HG02588 (cell line): Measurements from ENCODE around the gene ZNF134.

Source experiments
- ATAC-seq: cut with Tn5 transposase; IDR thresholded peaks from one replicate; pipeline ENCODE4 v1.9.1; 2021; ENCODE audit warnings: mild to moderate bottlenecking, moderate library complexity; ENCODE audit not compliant: unreplicated experiment

The ZNF134 gene

GRCh38 chr19:57613941-57614743 is at the start of gene ZNF134:
TSS of gene ZNF134 (plus strand) at chr19:57614242. CDS start at chr19:57619469, 5,227 bp downstream.
- ATAC-seq = peak; percentile 98

- ATAC-seq = no peak
These were observed 47.4 kb upstream of the ZNF134 start for GRCh38 chr19:57566396-57567265.

GRCh38 chr19:57570707-57571106 is 43.3 kb upstream of the ZNF134 start:
- ATAC-seq = no peak

GRCh38 chr19:57572415-57572947 is 41.6 kb upstream of the ZNF134 start:
- no peak for ATAC-seq

GRCh38 chr19:57576661-57577060 is 37.4 kb upstream of the ZNF134 start:
- no peak for ATAC-seq

GRCh38 chr19:57578487-57579205 is 35.4 kb upstream of the ZNF134 start, which contains the start of gene ZNF416:
TSS of gene ZNF416 (minus strand) at chr19:57578911. CDS start at chr19:57578704, 207 bp downstream.
- ATAC-seq = peak; percentile 93

GRCh38 chr19:57583104-57583520 is 30.9 kb upstream of the ZNF134 start:
- no peak for ATAC-seq

GRCh38 chr19:57583521-57584416 is 30.3 kb upstream of the ZNF134 start, which contains the start of gene ZIK1:
TSS of gene ZIK1 (plus strand) at chr19:57584145. CDS start at chr19:57584357, 212 bp downstream.
- peak; percentile 74 for ATAC-seq

GRCh38 chr19:57587529-57587928 is 26.5 kb upstream of the ZNF134 start:
- ATAC-seq = no peak

- ATAC-seq = no peak
These were observed 14.7 kb upstream of the ZNF134 start for GRCh38 chr19:57599377-57599760.

GRCh38 chr19:57599761-57600383 is 14.2 kb upstream of the ZNF134 start, which contains the start of gene ZNF530:
TSS of gene ZNF530 (plus strand) at chr19:57599885. CDS start at chr19:57604346, 4,461 bp downstream.
- ATAC-seq = peak; percentile 86

GRCh38 chr19:57606931-57607330 is 7.1 kb upstream of the ZNF134 start:
- no peak for ATAC-seq

- ATAC-seq = no peak
These were observed 2.9 kb upstream of the ZNF134 start for GRCh38 chr19:57611113-57611512.

GRCh38 chr19:57615346-57615745 is 1.3 kb downstream of the ZNF134 start:
- ATAC-seq = no peak

- no peak for ATAC-seq
These were observed 6.8 kb downstream of the ZNF134 start for GRCh38 chr19:57620673-57621348.

GRCh38 chr19:57623091-57623490 is 9.0 kb downstream of the ZNF134 start:
- no peak for ATAC-seq

- ATAC-seq = peak; percentile 96
These were observed 19.2 kb downstream of the ZNF134 start, which contains the start of gene ZNF211 for GRCh38 chr19:57632987-57633831. TSS of gene ZNF211 (plus strand) at chr19:57633168. CDS start at chr19:57633347, 179 bp downstream.

GRCh38 chr19:57633832-57634131 is 19.7 kb downstream of the ZNF134 start:
- no peak for ATAC-seq
